Mucosa of descending colon (tissue), 3 donors: ENCODE measurements around the gene CRKL. TPM values are rescaled to one million over a fixed set of nuclear protein-coding genes. Genes with fewer than 3 reads are reported as not detected.

ENCODE experiments used
- ATAC-seq: fragments of 200-7000 bp; cut with Tn5 transposase; one replicate; pipeline ENCODE4 v1.9.1; 2020; ENCODE audit warnings: mild to moderate bottlenecking, moderate library complexity
- DNase-seq, 3 donors: peaks; one replicate each; pipeline ENCODE4 v3.0.0-alpha.2; 2020
- H3K36me3 ChIP-seq: fragments of 200-600 bp; one replicate; pipeline ENCODE4 v1.8.0; 2021; ENCODE audit warnings: low read depth, mild to moderate bottlenecking
- H3K4me1 ChIP-seq: fragments of 200-600 bp; one replicate; pipeline ENCODE4 v1.8.0; 2021; ENCODE audit warnings: low read depth, mild to moderate bottlenecking
- H3K4me3 ChIP-seq: fragments of 200-600 bp; one replicate; pipeline ENCODE4 v1.8.0; 2021; ENCODE audit warnings: mild to moderate bottlenecking
- H3K9me3 ChIP-seq: fragments of 200-600 bp; one replicate; pipeline ENCODE4 v1.8.0; 2021; ENCODE audit warnings: mild to moderate bottlenecking
- CTCF ChIP-seq: fragments of 200-600 bp; IDR thresholded peaks from one replicate; pipeline ENCODE4 v1.8.0; 2022; ENCODE audit warnings: antibody characterized with exemption, mild to moderate bottlenecking
- intact Hi-C, 2 donors: fragments of 100-400 bp; cut with DNase I in 1 of 2; cut with micrococcal nuclease in 1 of 2; formaldehyde crosslinking; loops; one replicate each; pipeline versions ENCODE4 v1.11.0 to v1.11.1; 2022; cut with DNase I, micrococcal nuclease
- total RNA-seq, 3 donors: library from RNA; stranded (reverse); fragmentation: NEBNext Ultra II Directional in 2 of 3; extraction: Animal tissue kit (Norgen Biotek cat#: 25700) in 2 of 3; gene quantifications; one replicate each; pipeline versions ENCODE4 v1.2.1 to v1.2.4, GENCODE V29; 2021 to 2023
- donor health status: DM: no; HTN: no; CAD: no; lungs with moderate emphysema.
- donor health status: DM: no; HTN: no; CAD: no.
- donor health status: DM: no; HTN: yes; CAD: no.

The CRKL gene
- total RNA-seq, 3 donors from 2014 or later, result 48.7 to 63.4 (median 55.3) TPM

GRCh38 chr22:20957102-20957682 lies 40.0 kb downstream of the CRKL start:
- peak; percentile 50 to 66 (median 65) for DNase-seq
- no peaks in the 10 kb centered on the region for H3K9me3 ChIP-seq
- intact Hi-C loops, result loop anchor here in 1 of 2 donors (5.0 kb wide), 1 partner anchor 40 kb away; the partner anchor contains the start of gene CRKL

GRCh38 chr22:20957683-20958431 lies 40.6 kb downstream of the CRKL start:
- intact Hi-C loops, result loop anchor here in 1 of 2 donors (5.0 kb wide), 1 partner anchor 41 kb away; the partner anchor contains the start of gene CRKL
- H3K4me1 ChIP-seq, result peaks cover 44% of the 10 kb centered on the region
- TF ChIP-seq CTCF, result no peak

More at GRCh38 chr22:20957102-20957682, 40.0 kb downstream of the CRKL start:
- H3K4me3 ChIP-seq, result peak overlapping the region; percentile 67
- ATAC-seq, result peak; percentile 54
- peaks cover 51% of the 10 kb centered on the region for H3K4me1 ChIP-seq
- H3K36me3 ChIP-seq, result no peaks in the 10 kb centered on the region
- TF ChIP-seq CTCF, result no peak

GRCh38 chr22:20959578-20960461 lies 42.6 kb downstream of the CRKL start:
- peaks cover 37% of the 10 kb centered on the region for H3K4me1 ChIP-seq
- no peak overlapping the region for H3K4me3 ChIP-seq
- intact Hi-C loops, result loop anchor here in 1 of 2 donors (5.0 kb wide), 1 partner anchor 43 kb away; the partner anchor contains the start of gene CRKL
- TF ChIP-seq CTCF, result no peak
- H3K9me3 ChIP-seq, result no peaks in the 10 kb centered on the region
- H3K36me3 ChIP-seq, result no peaks in the 10 kb centered on the region
- DNase-seq (peak in 2 of 3 donors; percentile 21 to 27), ATAC-seq (no peak)

More at GRCh38 chr22:20957683-20958431, 40.6 kb downstream of the CRKL start:
- H3K4me3 ChIP-seq, result peak overlapping the region; percentile 67
- peak; percentile 74 for ATAC-seq
- DNase-seq, result peak; percentile 83 to 85 (median 84)
- no peaks in the 10 kb centered on the region for H3K36me3 ChIP-seq
- no peaks in the 10 kb centered on the region for H3K9me3 ChIP-seq

- no peak for ATAC-seq
- no peak for TF ChIP-seq CTCF
- Histone ChIP-seq H3K4me3 (no peak overlapping the region), H3K36me3 (no peaks in the 10 kb centered on the region), H3K4me1 (peaks cover 33% of the 10 kb centered on the region), H3K9me3 (no peaks in the 10 kb centered on the region)
- intact Hi-C loops, result no loop called here
- peak in 2 of 3 donors; percentile 21 to 29 for DNase-seq
Observed at GRCh38 chr22:20960609-20961008, 43.4 kb downstream of the CRKL start.

- peaks cover 34% of the 10 kb centered on the region for H3K4me1 ChIP-seq
- no peaks in the 10 kb centered on the region for H3K36me3 ChIP-seq
- ATAC-seq, result no peak
- TF ChIP-seq CTCF, result no peak
- H3K9me3 ChIP-seq, result no peaks in the 10 kb centered on the region
- peak in 2 of 3 donors; percentile 24 to 25 for DNase-seq
- H3K4me3 ChIP-seq, result no peak overlapping the region
- intact Hi-C loops, result no loop called here
Observed at GRCh38 chr22:20962491-20962945, 45.3 kb downstream of the CRKL start.
